OCI-LY7 (cell line): Measurements from ENCODE around the gene OTOG. TPM values are rescaled to one million over a fixed set of nuclear protein-coding genes. Genes with fewer than 3 reads are reported as not detected.

ENCODE experiments used
- BruUV-seq: library from RNA; stranded (reverse); fragments of 400-500 nt; replicated peaks from 2 replicates; lab custom pipeline; 2021; lab: Mats Ljungman, UMichigan
- CTCF ChIA-PET: fragments of 300-600 bp; sonication (Branson Sonifier 250); formaldehyde crosslinking; loops from one replicate; lab custom pipeline; 2022; ENCODE audit warnings: antibody characterized with exemption; ENCODE audit not compliant: unreplicated experiment; lab: Charles Lee
- POLR2A ChIA-PET: fragments of 300-600 bp; sonication (Branson Sonifier 250); formaldehyde crosslinking; loops from one replicate; lab custom pipeline; 2022; ENCODE audit warnings: antibody characterized with exemption; lab: Charles Lee
- DNase-seq: peaks from one replicate; pipeline ENCODE4 v3.0.0-alpha.2; 2015; ENCODE audit warnings: low spot score
- H2AFZ ChIP-seq: fragments of 200-600 bp; sonication (generic), shearing (Covaris generic); 2 replicates; pipeline ENCODE4 v1.6.1; 2014; ENCODE audit warnings: mild to moderate bottlenecking, antibody characterized with exemption, low read length, moderate library complexity
- H3K27ac ChIP-seq: fragments of 200-600 bp; sonication (generic); 2 replicates; pipeline ENCODE4 v1.5.1; 2014; ENCODE audit warnings: mixed run types, low read depth, mild to moderate bottlenecking, moderate library complexity, low read length, inconsistent platforms; ENCODE audit not compliant: poor library complexity, severe bottlenecking
- H3K36me3 ChIP-seq: fragments of 200-600 bp; sonication (generic); 2 replicates; pipeline ENCODE4 v1.6.1; 2014; ENCODE audit warnings: mild to moderate bottlenecking, antibody characterized with exemption, low read length, moderate library complexity, mixed read lengths; ENCODE audit not compliant: insufficient read depth
- H3K4me1 ChIP-seq: fragments of 200-600 bp; sonication (generic); 2 replicates; pipeline ENCODE4 v1.5.1; 2014; ENCODE audit warnings: mild to moderate bottlenecking, low read length; ENCODE audit not compliant: insufficient read depth, poor library complexity, severe bottlenecking
- H3K4me2 ChIP-seq: fragments of 200-600 bp; sonication (generic); 2 replicates; pipeline ENCODE4 v1.6.1; 2014; ENCODE audit warnings: mild to moderate bottlenecking, low read length
- H3K4me3 ChIP-seq: fragments of 200-600 bp; sonication (generic); 2 replicates; pipeline ENCODE4 v1.5.1; 2014; ENCODE audit warnings: mild to moderate bottlenecking, low read depth, low read length; ENCODE audit not compliant: poor library complexity, severe bottlenecking
- H3K79me2 ChIP-seq: fragments of 200-600 bp; sonication (generic); 2 replicates; pipeline ENCODE4 v1.6.1; 2016; ENCODE audit warnings: low read depth, mild to moderate bottlenecking, low read length, moderate library complexity, mixed read lengths; ENCODE audit not compliant: insufficient read depth
- H3K9me2 ChIP-seq: fragments of 200-600 bp; sonication (generic); 2 replicates; pipeline ENCODE4 v1.6.1; 2016; ENCODE audit warnings: mild to moderate bottlenecking, low read length, mixed read lengths; ENCODE audit not compliant: insufficient read depth
- H3K9me3 ChIP-seq: fragments of 200-600 bp; sonication (generic); 2 replicates; pipeline ENCODE4 v1.6.1; 2014; ENCODE audit warnings: mild to moderate bottlenecking, mixed run types, low read length, mixed read lengths
- H4K20me1 ChIP-seq: fragments of 200-600 bp; sonication (generic); 2 replicates; pipeline ENCODE4 v1.6.1; 2014; ENCODE audit warnings: mild to moderate bottlenecking, antibody characterized with exemption, low read length, moderate library complexity, mixed read lengths; ENCODE audit not compliant: insufficient read depth
- CTCF ChIP-seq: fragments of 200-600 bp; sonication (generic); conservative IDR thresholded peaks from 2 replicates; pipeline ENCODE4 v1.5.1; 2014; ENCODE audit warnings: mild to moderate bottlenecking, antibody characterized with exemption, low read length, moderate library complexity, mixed read lengths
- EZH2phosphoT487 ChIP-seq: fragments of 200-600 bp; sonication (generic); IDR thresholded peaks from 2 replicates; pipeline ENCODE4 v1.6.1; 2018; ENCODE audit warnings: low read depth, borderline replicate concordance, mild to moderate bottlenecking, mixed run types, antibody characterized with exemption, low read length, moderate library complexity, mixed read lengths
- intact Hi-C: fragments of 100-400 bp; cut with micrococcal nuclease; formaldehyde crosslinking; loops from one replicate; pipeline ENCODE4 v1.10.0; 2022; ENCODE audit not compliant: unreplicated experiment
- total RNA-seq, 2 experiments: library from RNA; depleted of rRNA in 1 of 2; stranded (reverse); fragments of >200 nt in 1 of 2; shearing (Covaris generic) in 1 of 2; gene quantifications; 2 replicates each; pipeline ENCODE4 v1.2.3, GENCODE V29; 2014 to 2022

Gene OTOG
- total RNA-seq, 2 experiments from 2014 or later: not detected

- no TSS peak for BruUV-seq
- no peak overlapping the region for H2AFZ ChIP-seq
- H3K36me3 ChIP-seq: no peaks in the 10 kb centered on the region
Measured at GRCh38 chr11:17506942-17507341, 40.1 kb upstream of the OTOG start.

GRCh38 chr11:17507773-17508172, 39.3 kb upstream of the OTOG start:
- H3K79me2 ChIP-seq: no peaks in the 10 kb centered on the region
- no peak overlapping the region for H3K4me3 ChIP-seq
- no peaks in the 10 kb centered on the region for H3K9me2 ChIP-seq
- H3K4me1 ChIP-seq: no peaks in the 10 kb centered on the region
- H3K27ac ChIP-seq: no peak overlapping the region
- intact Hi-C loops: no loop called here
- no peak for TF ChIP-seq EZH2phosphoT487
- no peak for TF ChIP-seq CTCF
- H2AFZ ChIP-seq: no peak overlapping the region
- DNase-seq: no peak
- H3K4me2 ChIP-seq: no peak overlapping the region
- CTCF ChIA-PET: no interaction called here
- H4K20me1 ChIP-seq: no peaks in the 10 kb centered on the region
- POLR2A ChIA-PET: interaction anchor here (1.0 kb wide), 1 partner anchor 9 kb away, joined by 3 read pairs; no protein-coding TSS in a partner anchor
- BruUV-seq: no TSS peak
- H3K9me3 ChIP-seq: no peaks in the 10 kb centered on the region
- no peaks in the 10 kb centered on the region for H3K36me3 ChIP-seq

More at GRCh38 chr11:17506942-17507341, 40.1 kb upstream of the OTOG start:
- intact Hi-C loops: no loop called here
- no peaks in the 10 kb centered on the region for H4K20me1 ChIP-seq
- H3K27ac ChIP-seq: no peak overlapping the region
- POLR2A ChIA-PET: interaction anchor here (0.6 kb wide), 1 partner anchor 941 kb away, joined by 4 read pairs; no protein-coding TSS in a partner anchor
- H3K9me3 ChIP-seq: no peaks in the 10 kb centered on the region
- CTCF ChIA-PET: no interaction called here
- H3K9me2 ChIP-seq: no peaks in the 10 kb centered on the region
- no peak for DNase-seq
- H3K4me1 ChIP-seq: no peaks in the 10 kb centered on the region
- no peak for TF ChIP-seq CTCF
- no peak for TF ChIP-seq EZH2phosphoT487
- no peak overlapping the region for H3K4me3 ChIP-seq
- no peak overlapping the region for H3K4me2 ChIP-seq
- no peaks in the 10 kb centered on the region for H3K79me2 ChIP-seq

DNA sequence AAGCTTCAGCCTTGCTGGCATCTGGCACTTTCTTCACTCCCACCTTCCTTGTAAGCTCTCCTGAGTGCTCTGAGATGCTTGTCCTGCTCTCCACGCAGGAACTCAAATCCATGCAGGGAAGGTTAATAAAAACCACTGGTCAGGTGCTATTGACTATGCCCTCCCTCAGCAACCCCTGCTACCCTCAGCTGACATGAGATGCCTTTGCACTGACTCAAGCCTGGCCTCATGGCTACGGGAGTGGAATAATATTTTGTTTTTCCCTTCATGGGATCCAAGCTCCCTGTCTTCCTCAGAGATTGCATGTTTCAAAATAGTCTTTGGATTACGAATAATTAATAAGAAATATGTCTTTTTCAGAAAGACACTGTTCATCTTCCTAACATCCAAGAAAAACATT, 38.8 kb upstream of the OTOG start:
- H2AFZ ChIP-seq: no peak overlapping the region
- DNase-seq: no peak
- POLR2A ChIA-PET: interaction anchor here (1.0 kb wide), 1 partner anchor 9 kb away, joined by 3 read pairs; no protein-coding TSS in a partner anchor
- H3K36me3 ChIP-seq: no peaks in the 10 kb centered on the region
- no peak overlapping the region for H3K27ac ChIP-seq
- no peak overlapping the region for H3K4me3 ChIP-seq
- intact Hi-C loops: no loop called here
- H3K4me2 ChIP-seq: no peak overlapping the region
- TF ChIP-seq EZH2phosphoT487: no peak
- no peaks in the 10 kb centered on the region for H3K9me2 ChIP-seq
- H3K79me2 ChIP-seq: no peaks in the 10 kb centered on the region
- BruUV-seq: no TSS peak
- no peaks in the 10 kb centered on the region for H3K4me1 ChIP-seq
- H4K20me1 ChIP-seq: no peaks in the 10 kb centered on the region
- CTCF ChIA-PET: interaction anchor here (0.6 kb wide), 1 partner anchor 11 kb away, joined by 4 read pairs; no protein-coding TSS in a partner anchor
- no peaks in the 10 kb centered on the region for H3K9me3 ChIP-seq
